ENCODE data around the gene IL6ST. TPM values are rescaled to one million over a fixed set of nuclear protein-coding genes. Genes with fewer than 3 reads are reported as not detected.

Gene IL6ST
- total RNA-seq, 8 experiments from 2014 or later, result 27.6 to 333 (median 68.5) TPM

GRCh38 chr5:55911784-55912653, 82.7 kb downstream of the IL6ST start:
- peaks cover 0 to 2% of the 10 kb centered on the region in 2 donors for H3K4me1 ChIP-seq (replicated peaks in 1 of 2)
- no peak overlapping the region for H3K27ac ChIP-seq
- in situ Hi-C loops (cut with MboI; ENCODE audit: low pct_unique_long_range_greater_than_20kb in 2 of 9, low sequenced_read_pairs in 9 of 9, unreplicated experiment in 9 of 9), result loop anchor here in 1 of 9 experiments (25.0 kb wide), 1 partner anchor 200 kb away; the partner anchor contains the start of gene SLC38A9
- WGBS, 10 experiments, result 25 to 100% (median 85%) methylated on average over 1 to 2 of the region's 2 CpGs
- ATAC-seq (replicated peaks in 6 of 8), result no peak
- H3K4me3 ChIP-seq, result no peak overlapping the region

DNA sequence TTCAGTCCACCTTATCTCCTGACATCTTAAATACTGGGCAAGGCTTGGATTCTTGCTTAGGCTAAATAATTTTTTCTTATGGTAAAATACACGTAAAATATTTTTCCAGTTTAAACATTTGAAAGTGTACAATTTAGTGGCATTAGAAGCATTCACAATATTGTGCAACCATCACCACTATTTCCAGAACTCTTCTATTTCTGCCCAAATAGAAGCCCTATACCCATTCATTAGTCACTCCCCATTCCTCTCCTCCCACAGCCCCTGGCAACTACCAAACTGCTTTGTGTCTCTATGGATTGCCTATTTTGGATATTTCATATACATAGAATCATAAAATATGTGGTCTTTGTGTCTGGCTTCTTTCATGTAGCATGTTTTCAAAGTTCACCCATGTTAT, 86.0 kb downstream of the IL6ST start:
- no peak for ATAC-seq (replicated peaks in 6 of 8)
- no peaks in the 10 kb centered on the region for H3K4me1 ChIP-seq (replicated peaks in 1 of 2)
- no peak overlapping the region for H3K27ac ChIP-seq
- in situ Hi-C loops (cut with MboI; ENCODE audit: low pct_unique_long_range_greater_than_20kb in 2 of 9, low sequenced_read_pairs in 9 of 9, unreplicated experiment in 9 of 9), result loop anchor here in 1 of 9 experiments (25.0 kb wide), 1 partner anchor 197 kb away; the partner anchor contains the start of gene SLC38A9
- 33 to 100% (median 77%) methylated on average over 1 of the region's 1 CpG; no CpG with 5 or more reads in 4 of the 10 experiments for WGBS, 10 experiments
- H3K4me3 ChIP-seq, result no peak overlapping the region

- H3K4me3 ChIP-seq, result no peak overlapping the region
- WGBS, 10 experiments, result 75 to 100% (median 90%) methylated on average over 1 to 7 of the region's 7 CpGs; no CpG with 5 or more reads in 2 of the 10 experiments
- in situ Hi-C loops (cut with MboI; ENCODE audit: low pct_unique_long_range_greater_than_20kb in 2 of 9, low sequenced_read_pairs in 9 of 9, unreplicated experiment in 9 of 9), result loop anchor here in 1 of 9 experiments (25.0 kb wide), 1 partner anchor 196 kb away; the partner anchor contains the start of gene SLC38A9
- no peak overlapping the region for H3K27ac ChIP-seq
- ATAC-seq (replicated peaks in 6 of 8), result no peak
- H3K4me1 ChIP-seq (replicated peaks in 1 of 2), result no peaks in the 10 kb centered on the region
Observed at GRCh38 chr5:55907927-55908326, 86.8 kb downstream of the IL6ST start.

- Histone ChIP-seq H3K4me1 (replicated peaks in 1 of 2) (no peaks in the 10 kb centered on the region), H3K27ac (no peak overlapping the region), H3K4me3 (no peak overlapping the region)
- in situ Hi-C loops (cut with MboI; ENCODE audit: low pct_unique_long_range_greater_than_20kb in 2 of 9, low sequenced_read_pairs in 9 of 9, unreplicated experiment in 9 of 9), result loop anchor here in 1 of 9 experiments (25.0 kb wide), 1 partner anchor 193 kb away; the partner anchor contains the start of gene SLC38A9
- no peak for ATAC-seq (replicated peaks in 6 of 8)
- WGBS, 10 experiments, result 0 to 100% (median 47%) methylated on average over 1 to 4 of the region's 4 CpGs; no CpG with 5 or more reads in 2 of the 10 experiments
Observed at GRCh38 chr5:55905251-55905650, 89.5 kb downstream of the IL6ST start.

- Histone ChIP-seq H3K4me1 (replicated peaks in 1 of 2) (no peaks in the 10 kb centered on the region), H3K4me3 (no peak overlapping the region), H3K27ac (no peak overlapping the region)
- in situ Hi-C loops (cut with MboI; ENCODE audit: low pct_unique_long_range_greater_than_20kb in 2 of 9, low sequenced_read_pairs in 9 of 9, unreplicated experiment in 9 of 9), result loop anchor here in 1 of 9 experiments (25.0 kb wide), 1 partner anchor 192 kb away; the partner anchor contains the start of gene SLC38A9
- ATAC-seq (replicated peaks in 6 of 8), result peak in 2 of 8 experiments; percentile 82 to 90
- WGBS, 10 experiments, result 0 to 100% (median 76%) methylated on average over 1 to 3 of the region's 3 CpGs; no CpG with 5 or more reads in 2 of the 10 experiments
Observed at GRCh38 chr5:55904152-55904551, 90.6 kb downstream of the IL6ST start.

DNA sequence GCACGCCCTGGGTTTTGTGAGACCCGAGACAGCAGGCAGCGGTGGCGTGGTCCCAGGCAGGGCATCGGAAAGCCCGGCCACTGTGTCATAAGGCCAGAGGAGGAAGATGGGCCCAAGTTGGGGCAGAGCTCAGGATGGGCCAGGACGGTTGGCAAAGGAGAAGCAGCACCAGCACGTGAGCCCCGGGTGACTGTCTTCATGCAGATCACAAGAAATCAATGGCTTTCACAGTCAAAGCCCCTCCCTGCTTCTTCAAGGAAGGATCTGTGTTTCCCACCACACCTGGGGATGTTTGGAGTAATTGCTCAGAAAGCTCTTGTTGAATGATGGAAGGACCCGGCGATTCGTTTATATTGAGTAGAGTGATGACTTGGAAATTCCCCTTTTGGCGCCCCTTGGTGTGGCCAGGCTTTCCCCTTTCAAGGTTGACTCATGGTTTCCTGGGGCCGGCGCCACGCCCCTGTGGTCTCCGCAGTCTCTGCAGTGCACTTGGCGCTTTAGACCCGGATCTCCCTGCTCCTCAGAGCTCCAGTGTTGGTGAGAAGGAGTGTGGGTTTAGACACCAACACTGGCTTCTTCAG, 91.6 kb downstream of the IL6ST start:
- Histone ChIP-seq H3K4me3 (no peak overlapping the region), H3K4me1 (replicated peaks in 1 of 2) (no peaks in the 10 kb centered on the region), H3K27ac (no peak overlapping the region)
- in situ Hi-C loops (cut with MboI; ENCODE audit: low pct_unique_long_range_greater_than_20kb in 2 of 9, low sequenced_read_pairs in 9 of 9, unreplicated experiment in 9 of 9), result loop anchor here in 1 of 9 experiments (25.0 kb wide), 1 partner anchor 191 kb away; the partner anchor contains the start of gene SLC38A9
- 60 to 100% (median 91%) methylated on average over 2 to 7 of the region's 19 CpGs; no CpG with 5 or more reads in 6 of the 10 experiments for WGBS, 10 experiments
- peak in 2 of 8 experiments; percentile 42 to 53 for ATAC-seq (replicated peaks in 6 of 8)

- no peak overlapping the region for H3K4me3 ChIP-seq
- ATAC-seq (replicated peaks in 6 of 8), result no peak
- no peak overlapping the region for H3K27ac ChIP-seq
- H3K4me1 ChIP-seq (replicated peaks in 1 of 2), result no peaks in the 10 kb centered on the region
- 20 to 100% (median 79%) methylated on average over 1 to 3 of the region's 5 CpGs; no CpG with 5 or more reads in 4 of the 10 experiments for WGBS, 10 experiments
- in situ Hi-C loops (cut with MboI; ENCODE audit: low pct_unique_long_range_greater_than_20kb in 2 of 9, low sequenced_read_pairs in 9 of 9, unreplicated experiment in 9 of 9), result loop anchor here in 1 of 9 experiments (25.0 kb wide), 1 partner anchor 190 kb away; the partner anchor contains the start of gene SLC38A9
Observed at GRCh38 chr5:55902696-55903095, 92.1 kb downstream of the IL6ST start.

GRCh38 chr5:55900776-55901175, 94.0 kb downstream of the IL6ST start:
- Histone ChIP-seq H3K27ac (no peak overlapping the region), H3K4me1 (replicated peaks in 1 of 2) (no peaks in the 10 kb centered on the region), H3K4me3 (no peak overlapping the region)
- in situ Hi-C loops (cut with MboI; ENCODE audit: low pct_unique_long_range_greater_than_20kb in 2 of 9, low sequenced_read_pairs in 9 of 9, unreplicated experiment in 9 of 9), result loop anchor here in 1 of 9 experiments (25.0 kb wide), 1 partner anchor 188 kb away; the partner anchor contains the start of gene SLC38A9
- ATAC-seq (replicated peaks in 6 of 8), result no peak

- Histone ChIP-seq H3K4me3 (no peak overlapping the region), H3K27ac (no peak overlapping the region), H3K4me1 (replicated peaks in 1 of 2) (no peaks in the 10 kb centered on the region)
- WGBS, 10 experiments, result 0 to 100% (median 83%) methylated on average over 1 of the region's 1 CpG; no CpG with 5 or more reads in 5 of the 10 experiments
- in situ Hi-C loops (cut with MboI; ENCODE audit: low pct_unique_long_range_greater_than_20kb in 2 of 9, low sequenced_read_pairs in 9 of 9, unreplicated experiment in 9 of 9), result loop anchor here in 1 of 9 experiments (25.0 kb wide), 1 partner anchor 188 kb away; the partner anchor contains the start of gene SLC38A9
- ATAC-seq (replicated peaks in 6 of 8), result no peak
Observed at GRCh38 chr5:55900068-55900467, 94.7 kb downstream of the IL6ST start.

DNA sequence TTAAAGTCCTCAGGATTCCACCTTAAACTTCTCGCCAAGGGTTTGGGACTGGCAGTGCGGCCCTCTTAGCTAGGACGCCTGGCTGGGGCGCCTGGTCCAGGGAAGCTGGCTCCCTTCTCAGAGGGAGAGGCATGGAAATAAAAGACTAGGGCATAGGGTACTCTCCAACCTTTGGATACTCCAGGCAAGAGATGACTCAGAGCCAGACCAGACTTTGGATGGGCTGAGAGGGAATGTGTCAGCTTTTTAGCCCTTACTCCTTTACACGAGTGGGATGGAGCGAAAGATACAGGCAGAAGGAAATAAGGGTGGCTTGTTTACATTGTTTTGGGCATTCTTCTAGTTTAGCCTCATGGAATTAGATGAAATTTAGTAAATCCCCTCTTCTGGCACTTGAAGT, 95.4 kb downstream of the IL6ST start:
- H3K27ac ChIP-seq, result no peak overlapping the region
- H3K4me1 ChIP-seq (replicated peaks in 1 of 2), result no peaks in the 10 kb centered on the region
- no peak overlapping the region for H3K4me3 ChIP-seq
- ATAC-seq (replicated peaks in 6 of 8), result no peak
- WGBS, 10 experiments, result 40 to 100% (median 100%) methylated on average over 1 to 5 of the region's 6 CpGs; no CpG with 5 or more reads in 3 of the 10 experiments
- in situ Hi-C loops (cut with MboI; ENCODE audit: low pct_unique_long_range_greater_than_20kb in 2 of 9, low sequenced_read_pairs in 9 of 9, unreplicated experiment in 9 of 9), result no loop called here

GRCh38 chr5:55897905-55898304, 96.9 kb downstream of the IL6ST start:
- no peaks in the 10 kb centered on the region for H3K4me1 ChIP-seq (replicated peaks in 1 of 2)
- WGBS, 10 experiments, result 0 to 100% (median 10%) methylated on average over 1 to 13 of the region's 14 CpGs; no CpG with 5 or more reads in 3 of the 10 experiments
- H3K27ac ChIP-seq, result no peak overlapping the region
- ATAC-seq (replicated peaks in 6 of 8), result peak in 3 of 8 experiments; percentile 71 to 93 (median 85)
- no peak overlapping the region for H3K4me3 ChIP-seq
- in situ Hi-C loops (cut with MboI; ENCODE audit: low pct_unique_long_range_greater_than_20kb in 2 of 9, low sequenced_read_pairs in 9 of 9, unreplicated experiment in 9 of 9), result no loop called here

GRCh38 chr5:55897206-55897894, 97.4 kb downstream of the IL6ST start:
- H3K4me3 ChIP-seq, result no peak overlapping the region
- ATAC-seq (replicated peaks in 6 of 8), result no peak
- in situ Hi-C loops (cut with MboI; ENCODE audit: low pct_unique_long_range_greater_than_20kb in 2 of 9, low sequenced_read_pairs in 9 of 9, unreplicated experiment in 9 of 9), result no loop called here
- H3K27ac ChIP-seq, result no peak overlapping the region
- 33 to 98% (median 80%) methylated on average over 1 to 6 of the region's 8 CpGs for WGBS, 10 experiments
- no peaks in the 10 kb centered on the region for H3K4me1 ChIP-seq (replicated peaks in 1 of 2)

Measured in motor neuron (in vitro differentiated cells).